ENCODE measurements around the gene MTHFR.

DNA sequence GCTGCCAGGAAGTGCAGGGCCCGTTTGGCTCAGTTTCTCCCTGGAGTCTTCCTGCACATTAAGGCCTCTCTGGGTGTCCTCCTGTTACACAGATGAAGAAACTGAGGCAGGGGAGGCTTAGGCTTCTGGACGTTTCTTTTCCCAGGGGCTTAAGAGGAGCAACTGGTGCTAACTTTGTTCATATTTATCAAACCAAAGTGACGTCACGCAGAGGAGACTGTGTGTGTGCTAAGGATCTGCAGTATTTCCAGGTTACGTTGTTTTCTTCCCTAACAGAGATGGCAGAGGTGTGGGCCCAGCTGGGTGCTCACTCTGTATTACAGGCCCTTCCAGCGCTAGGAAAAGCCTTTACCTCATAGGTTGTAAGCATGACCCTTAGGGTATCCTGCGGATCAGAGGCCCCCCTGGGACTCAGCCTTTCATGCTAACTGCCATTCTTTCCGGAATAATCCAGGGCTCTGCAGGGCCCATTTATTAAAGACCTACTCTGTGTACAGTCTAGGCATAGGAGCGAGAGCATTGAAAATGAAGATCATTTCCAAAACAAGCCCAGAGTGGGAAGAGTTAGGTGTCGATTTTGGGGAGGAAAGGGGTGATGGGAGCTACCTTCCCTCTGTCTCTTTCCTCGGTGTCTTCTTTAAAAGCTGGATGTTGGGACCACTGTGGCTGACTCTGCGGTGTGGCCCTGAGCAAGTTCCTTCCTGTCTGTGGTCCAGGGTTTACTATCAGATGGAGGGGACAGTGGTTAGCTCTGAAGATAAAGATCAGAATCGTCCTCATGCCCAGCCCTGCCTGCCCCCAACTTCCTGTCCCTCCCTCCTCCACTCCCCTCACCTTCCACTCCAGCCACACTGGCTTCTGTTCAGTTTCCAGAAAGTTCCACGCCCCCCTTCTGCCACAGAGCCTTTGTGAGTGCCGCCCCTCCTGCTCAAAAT is 65.2 kb downstream of the MTHFR start:
- TF ChIP-seq POLR2AphosphoS5 (IDR thresholded peaks at IDR 0.05) (no peak), POLR2A (IDR thresholded peaks at IDR 0.05) (no peak), EP300 (IDR thresholded peaks at IDR 0.05) (no peak)
- TF ChIP-seq, protein P1, sequence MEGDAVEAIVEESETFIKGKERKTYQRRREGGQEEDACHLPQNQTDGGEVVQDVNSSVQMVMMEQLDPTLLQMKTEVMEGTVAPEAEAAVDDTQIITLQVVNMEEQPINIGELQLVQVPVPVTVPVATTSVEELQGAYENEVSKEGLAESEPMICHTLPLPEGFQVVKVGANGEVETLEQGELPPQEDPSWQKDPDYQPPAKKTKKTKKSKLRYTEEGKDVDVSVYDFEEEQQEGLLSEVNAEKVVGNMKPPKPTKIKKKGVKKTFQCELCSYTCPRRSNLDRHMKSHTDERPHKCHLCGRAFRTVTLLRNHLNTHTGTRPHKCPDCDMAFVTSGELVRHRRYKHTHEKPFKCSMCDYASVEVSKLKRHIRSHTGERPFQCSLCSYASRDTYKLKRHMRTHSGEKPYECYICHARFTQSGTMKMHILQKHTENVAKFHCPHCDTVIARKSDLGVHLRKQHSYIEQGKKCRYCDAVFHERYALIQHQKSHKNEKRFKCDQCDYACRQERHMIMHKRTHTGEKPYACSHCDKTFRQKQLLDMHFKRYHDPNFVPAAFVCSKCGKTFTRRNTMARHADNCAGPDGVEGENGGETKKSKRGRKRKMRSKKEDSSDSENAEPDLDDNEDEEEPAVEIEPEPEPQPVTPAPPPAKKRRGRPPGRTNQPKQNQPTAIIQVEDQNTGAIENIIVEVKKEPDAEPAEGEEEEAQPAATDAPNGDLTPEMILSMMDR (IDR thresholded peaks at IDR 0.05), result no peak

All from suprapubic skin (tissue), 4 donors.